CD14-positive monocyte (primary cell): ENCODE data around the gene CLIP4. TPM values are rescaled to one million over a fixed set of nuclear protein-coding genes. Genes with fewer than 3 reads are reported as not detected.

Source experiments
- DNase-seq, 3 donors: peaks; one replicate each; pipeline ENCODE4 v3.0.0-alpha.2; 2011 to 2022
- H2AFZ ChIP-seq: 2 replicates; pipeline ENCODE4 v1.6.0; 2012; ENCODE audit warnings: mild to moderate bottlenecking, low read depth, low read length, inconsistent platforms; ENCODE audit not compliant: insufficient read depth, poor library complexity, severe bottlenecking
- H3K27ac ChIP-seq, 2 donors: 1 replicate in 1 of 2; 2 replicates in 1 of 2; pipeline ENCODE4 v1.5.1; 2012 to 2013; ENCODE audit warnings: low read length in 2 of 2, control low read depth in 1 of 2, inconsistent platforms in 1 of 2, low read depth in 1 of 2, mild to moderate bottlenecking in 1 of 2
- H3K27me3 ChIP-seq, 2 donors: one replicate each; pipeline versions ENCODE4 v1.6.0 to v1.6.1; 2011 to 2013; ENCODE audit warnings: low read length in 2 of 2; ENCODE audit not compliant: control insufficient read depth in 2 of 2, insufficient read depth in 2 of 2
- H3K36me3 ChIP-seq, 2 donors: replicated peaks in 1 of 2; 1 replicate in 1 of 2; 2 replicates in 1 of 2; pipeline versions ENCODE4 v1.5.1 to v1.6.1; 2012 to 2013; ENCODE audit warnings: low read length in 2 of 2, control low read depth in 1 of 2, inconsistent platforms in 1 of 2, mild to moderate bottlenecking in 1 of 2; ENCODE audit not compliant: insufficient read depth in 2 of 2, control insufficient read depth in 1 of 2
- H3K4me1 ChIP-seq, 2 donors: 1 replicate in 1 of 2; 2 replicates in 1 of 2; pipeline versions ENCODE4 v1.5.1 to v1.6.1; 2012 to 2013; ENCODE audit warnings: low read length in 2 of 2, control low read depth in 1 of 2, inconsistent platforms in 1 of 2, mild to moderate bottlenecking in 1 of 2, moderate library complexity in 1 of 2; ENCODE audit not compliant: insufficient read depth in 2 of 2, control insufficient read depth in 1 of 2
- H3K4me2 ChIP-seq: replicated peaks from 2 replicates; pipeline ENCODE3; 2012; ENCODE audit warnings: low read length, moderate library complexity, mild to moderate bottlenecking; ENCODE audit not compliant: poor library complexity, severe bottlenecking; ENCODE audit errors: extremely low read depth
- H3K4me3 ChIP-seq, 3 experiments: fragments of 200-600 bp in 1 of 3; sonication (generic) in 1 of 3; replicated peaks in 1 of 3; 1 replicate in 2 of 3; 2 replicates in 1 of 3; pipeline ENCODE4 v1.5.1; 2011 to 2013; ENCODE audit warnings: low read length in 3 of 3, mild to moderate bottlenecking in 3 of 3, control low read depth in 2 of 3, low read depth in 2 of 3, inconsistent platforms in 1 of 3, moderate library complexity in 1 of 3
- H3K79me2 ChIP-seq: 2 replicates; pipeline ENCODE4 v1.6.0; 2012; ENCODE audit warnings: mild to moderate bottlenecking, control low read depth, inconsistent platforms, low read length, moderate library complexity; ENCODE audit not compliant: insufficient read depth
- H3K9ac ChIP-seq: 2 replicates; pipeline ENCODE4 v1.6.0; 2017; ENCODE audit warnings: low read length, mild to moderate bottlenecking; ENCODE audit not compliant: insufficient read depth, poor library complexity, severe bottlenecking
- H3K9me3 ChIP-seq, 2 donors: replicated peaks in 1 of 2; 1 replicate in 1 of 2; 2 replicates in 1 of 2; pipeline versions ENCODE4 v1.5.1 to v1.6.1; 2012 to 2013; ENCODE audit warnings: low read length in 2 of 2, control low read depth in 1 of 2; ENCODE audit not compliant: control insufficient read depth in 1 of 2, insufficient read depth in 1 of 2
- H4K20me1 ChIP-seq: 2 replicates; pipeline ENCODE4 v1.6.0; 2012; ENCODE audit warnings: mild to moderate bottlenecking, low read length, control low read depth, moderate library complexity; ENCODE audit not compliant: insufficient read depth
- H3K27ac Mint-ChIP-seq, 7 donors: one replicate each; pipeline ENCODE4 v1.8.0; 2020; ENCODE audit warnings: mild to moderate bottlenecking in 7 of 7, mixed read lengths in 7 of 7, moderate library complexity in 6 of 7, inconsistent platforms in 2 of 7
- H3K27me3 Mint-ChIP-seq, 3 donors: one replicate each; pipeline ENCODE4 v1.8.0; 2021 to 2022; ENCODE audit warnings: low read depth in 3 of 3, mild to moderate bottlenecking in 3 of 3, mixed read lengths in 3 of 3, moderate library complexity in 3 of 3, inconsistent platforms in 1 of 3
- H3K36me3 Mint-ChIP-seq, 2 donors: one replicate each; pipeline ENCODE4 v1.8.0; 2020; ENCODE audit warnings: mixed read lengths in 2 of 2, inconsistent platforms in 1 of 2, mild to moderate bottlenecking in 1 of 2
- H3K4me1 Mint-ChIP-seq: one replicate; pipeline ENCODE4 v1.8.0; 2020; ENCODE audit warnings: mild to moderate bottlenecking, mixed read lengths
- H3K4me3 Mint-ChIP-seq, 2 donors: one replicate each; pipeline ENCODE4 v1.8.0; 2020; ENCODE audit warnings: mild to moderate bottlenecking in 2 of 2, mixed read lengths in 2 of 2, moderate library complexity in 1 of 2
- H3K9me3 Mint-ChIP-seq, 7 donors: one replicate each; pipeline ENCODE4 v1.8.0; 2020 to 2022; ENCODE audit warnings: mixed read lengths in 7 of 7, mild to moderate bottlenecking in 6 of 7, moderate library complexity in 6 of 7, inconsistent platforms in 2 of 7
- WGBS: methylation state at CpG from one replicate; pipeline ENCODE4 v1.1.5; 2013; ENCODE audit warnings: missing lambda C conversion rate; ENCODE audit not compliant: insufficient coverage; 5-methylcytosine and 5-hydroxymethylcytosine counted together
- intact Hi-C, 2 donors: fragments of 100-400 bp; cut with micrococcal nuclease; formaldehyde crosslinking; loops; one replicate each; pipeline versions ENCODE4 v1.15.0 to v1.15.1; 2023
- polyA plus RNA-seq, 3 donors: library from polyadenylated mRNA; depleted of rRNA in 1 of 3; unstranded in 2 of 3; stranded (reverse) in 1 of 3; fragments of 300-500 nt in 2 of 3; fragments of >200 nt in 1 of 3; fragmentation: Illumina TruSeq in 2 of 3; gene quantifications; 1 replicate in 2 of 3; 2 replicates in 1 of 3; pipeline ENCODE4 v1.2.3, GENCODE V29; 2012 to 2021
- TF ChIP-seq, protein P1 (sequence below): fragments of 200-600 bp; IDR thresholded peaks from one replicate; pipeline ENCODE4 v1.8.0; 2022; ENCODE audit warnings: antibody characterized with exemption, mild to moderate bottlenecking

CLIP4 gene
- polyA plus RNA-seq, 3 donors: 19.6 to 29.8 (median 21.7) TPM

DNA sequence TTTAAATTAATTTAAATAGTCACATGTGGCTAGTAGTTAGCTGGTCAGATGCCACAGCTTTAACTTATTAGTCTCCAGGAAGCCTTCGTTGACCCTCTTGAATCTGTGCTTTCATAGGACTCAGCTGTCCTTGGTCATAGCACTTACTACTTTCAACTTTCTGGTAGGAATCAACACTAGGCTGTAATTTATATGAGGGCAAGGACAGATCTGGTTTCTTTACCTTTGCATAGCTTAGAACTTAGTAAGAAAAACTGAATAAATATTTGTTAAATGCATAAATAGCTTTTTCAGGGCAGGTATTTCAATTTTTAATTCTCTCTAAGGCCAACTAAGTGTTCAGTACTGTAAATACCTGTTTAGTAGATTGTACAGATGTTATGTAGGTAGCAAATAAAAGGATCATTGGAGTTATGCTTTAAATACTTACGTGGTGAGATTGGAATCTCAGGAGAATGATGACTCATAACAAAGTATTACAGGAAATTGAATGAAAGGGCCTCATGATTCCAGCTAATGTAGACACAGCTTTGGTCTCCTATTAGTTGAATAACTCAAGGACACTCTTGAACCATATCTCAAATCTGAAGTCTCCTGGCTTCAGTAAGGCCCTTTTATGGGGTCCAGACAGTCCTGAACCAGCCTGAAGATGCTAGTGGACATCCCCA, 2.6 kb downstream of the CLIP4 start:
- H3K27me3 Mint-ChIP-seq: peaks cover 0 to 9% (median 0%) of the 10 kb centered on the region in 3 donors
- no peak overlapping the region for H3K4me2 ChIP-seq

DNA sequence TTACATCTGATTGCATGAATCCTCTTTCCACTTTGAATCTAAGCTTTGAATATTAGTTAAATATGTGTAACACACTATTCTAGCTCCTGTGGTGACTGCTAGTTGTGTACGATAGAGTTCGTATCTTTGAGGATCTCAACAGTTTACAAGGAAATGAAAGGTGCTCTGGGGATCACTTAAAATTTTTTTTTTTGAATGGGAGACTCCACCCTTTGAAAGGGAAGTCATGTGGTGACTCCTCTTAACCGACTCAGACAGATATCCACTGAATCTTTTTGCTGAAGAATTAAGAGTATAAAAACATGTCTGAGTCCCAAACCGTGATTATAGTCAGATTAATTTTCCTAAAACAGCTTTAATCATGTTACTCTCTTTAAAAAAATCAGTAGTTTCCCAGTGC, 4.0 kb downstream of the CLIP4 start:
- Mint-ChIP-seq H3K36me3 (peaks cover 26 to 33% of the 10 kb centered on the region in 2 donors), H3K4me3 (no peak overlapping the region), H3K9me3 (peaks cover 7 to 14% (median 9%) of the 10 kb centered on the region in 7 donors), H3K4me1 (peaks cover 26% of the 10 kb centered on the region), H3K27me3 (peaks cover 0 to 6% (median 0%) of the 10 kb centered on the region in 3 donors), H3K27ac (peak overlapping the region in 1 of 7 donors; percentile 15)
- H3K9me3 ChIP-seq: peaks cover 6 to 7% of the 10 kb centered on the region in 2 donors
- intact Hi-C loops: loop anchor here in 1 of 2 donors (10.0 kb wide), 2 partner anchors 104 to 164 kb away; no protein-coding TSS in a partner anchor
- no peak overlapping the region for H3K4me3 ChIP-seq
- no peaks in the 10 kb centered on the region for H3K27me3 ChIP-seq
- H3K9ac ChIP-seq: no peak overlapping the region
- no peak overlapping the region for H2AFZ ChIP-seq
- no peak for DNase-seq
- no peak overlapping the region for H3K4me2 ChIP-seq
- peaks cover 39% of the 10 kb centered on the region for H4K20me1 ChIP-seq
- H3K36me3 ChIP-seq: peaks cover 5 to 27% of the 10 kb centered on the region in 2 donors
- WGBS: no CpG with 5 or more reads among the region's 4 CpGs
- no peak overlapping the region for H3K27ac ChIP-seq
- peaks cover 13% of the 10 kb centered on the region for H3K79me2 ChIP-seq
- peaks cover 20 to 29% of the 10 kb centered on the region in 2 donors for H3K4me1 ChIP-seq
- TF ChIP-seq, protein P1, sequence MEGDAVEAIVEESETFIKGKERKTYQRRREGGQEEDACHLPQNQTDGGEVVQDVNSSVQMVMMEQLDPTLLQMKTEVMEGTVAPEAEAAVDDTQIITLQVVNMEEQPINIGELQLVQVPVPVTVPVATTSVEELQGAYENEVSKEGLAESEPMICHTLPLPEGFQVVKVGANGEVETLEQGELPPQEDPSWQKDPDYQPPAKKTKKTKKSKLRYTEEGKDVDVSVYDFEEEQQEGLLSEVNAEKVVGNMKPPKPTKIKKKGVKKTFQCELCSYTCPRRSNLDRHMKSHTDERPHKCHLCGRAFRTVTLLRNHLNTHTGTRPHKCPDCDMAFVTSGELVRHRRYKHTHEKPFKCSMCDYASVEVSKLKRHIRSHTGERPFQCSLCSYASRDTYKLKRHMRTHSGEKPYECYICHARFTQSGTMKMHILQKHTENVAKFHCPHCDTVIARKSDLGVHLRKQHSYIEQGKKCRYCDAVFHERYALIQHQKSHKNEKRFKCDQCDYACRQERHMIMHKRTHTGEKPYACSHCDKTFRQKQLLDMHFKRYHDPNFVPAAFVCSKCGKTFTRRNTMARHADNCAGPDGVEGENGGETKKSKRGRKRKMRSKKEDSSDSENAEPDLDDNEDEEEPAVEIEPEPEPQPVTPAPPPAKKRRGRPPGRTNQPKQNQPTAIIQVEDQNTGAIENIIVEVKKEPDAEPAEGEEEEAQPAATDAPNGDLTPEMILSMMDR: no peak

More for the DNA sequence above, 2.6 kb downstream of the CLIP4 start:
- Mint-ChIP-seq H3K4me1 (peaks cover 41% of the 10 kb centered on the region), H3K36me3 (peaks cover 16 to 20% of the 10 kb centered on the region in 2 donors), H3K4me3 (no peak overlapping the region), H3K9me3 (peaks cover 0 to 4% (median 0%) of the 10 kb centered on the region in 7 donors), H3K27ac (peak overlapping the region in 1 of 7 donors; percentile 94)
- Histone ChIP-seq H3K9ac (no peak overlapping the region), H3K79me2 (peaks cover 13% of the 10 kb centered on the region), H2AFZ (no peak overlapping the region), H3K4me3 (no peak overlapping the region), H3K4me1 (peaks cover 31 to 44% of the 10 kb centered on the region in 2 donors), H4K20me1 (peaks cover 39% of the 10 kb centered on the region), H3K9me3 (no peaks in the 10 kb centered on the region), H3K36me3 (peaks cover under 1 to 17% of the 10 kb centered on the region in 2 donors), H3K27ac (no peak overlapping the region), H3K27me3 (no peaks in the 10 kb centered on the region)
- no CpG with 5 or more reads among the region's 2 CpGs for WGBS
- intact Hi-C loops: loop anchor here in 1 of 2 donors (10.0 kb wide), 2 partner anchors 103 to 163 kb away; no protein-coding TSS in a partner anchor
- DNase-seq: no peak
- TF ChIP-seq, protein P1: no peak
